Measurements from ENCODE around the gene NPAS3.

DNA sequence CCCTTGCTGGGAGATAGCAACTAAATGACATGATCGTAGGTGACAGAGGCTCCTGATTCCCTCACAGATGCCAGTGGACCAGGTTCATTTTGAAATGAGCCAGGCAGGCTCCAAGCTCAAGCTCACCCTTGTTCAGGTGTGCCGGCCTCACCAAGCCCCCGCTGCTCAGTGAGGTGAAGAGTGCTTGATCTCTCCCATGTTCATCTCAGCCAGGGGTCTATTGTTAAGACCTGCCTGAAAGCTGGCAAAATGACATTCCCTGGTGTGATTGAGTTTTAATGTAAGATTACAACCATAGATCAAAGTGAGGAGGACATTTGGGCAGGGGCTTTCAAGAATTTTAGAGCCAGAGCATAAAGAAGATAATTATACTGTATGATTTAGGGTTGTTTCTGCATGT is 514.3 kb downstream of the NPAS3 start:
- no peak for TF ChIP-seq RBAK (CRISPR knock-in tag; IDR thresholded peaks at IDR 0.05)
- no peak for TF ChIP-seq ZNF24 (IDR thresholded peaks at IDR 0.05)
- TF ChIP-seq SMAD1 (CRISPR knock-in tag; IDR thresholded peaks at IDR 0.05; ENCODE audit: borderline replicate concordance, low read depth) = no peak
- TF ChIP-seq PAX8 (CRISPR knock-in tag; IDR thresholded peaks at IDR 0.05; ENCODE audit: borderline replicate concordance) = no peak
- TF ChIP-seq NFYB (CRISPR knock-in tag; IDR thresholded peaks at IDR 0.05) = no peak

Measured in HepG2 (cell line).